Colonic mucosa (tissue), 4 donors: ENCODE results near the gene MT1H. TPM values are rescaled to one million over a fixed set of nuclear protein-coding genes. Genes with fewer than 3 reads are reported as not detected.
"Not testable (repeated sequence)": the region's sequence is repeated elsewhere in the genome, so short reads cannot be mapped to it uniquely, and the experiment has no call there.

Experiments
- DNase-seq: peaks from one replicate; pipeline ENCODE4 v3.0.0-alpha.2; 2020
- H3K27ac ChIP-seq: fragments of 200-600 bp; one replicate; pipeline ENCODE4 v1.8.0; 2021
- H3K27me3 ChIP-seq: fragments of 200-600 bp; one replicate; pipeline ENCODE4 v1.8.0; 2021
- H3K36me3 ChIP-seq: fragments of 200-600 bp; one replicate; pipeline ENCODE4 v1.8.0; 2021
- H3K4me1 ChIP-seq: fragments of 200-600 bp; one replicate; pipeline ENCODE4 v1.8.0; 2021; ENCODE audit warnings: mild to moderate bottlenecking
- H3K4me3 ChIP-seq: fragments of 200-600 bp; one replicate; pipeline ENCODE4 v1.8.0; 2021
- H3K9ac ChIP-seq, 2 donors: one replicate each; pipeline ENCODE4 v1.7.0; 2013; ENCODE audit warnings: control low read depth in 2 of 2, low read depth in 2 of 2, low read length in 2 of 2
- H3K9me3 ChIP-seq: fragments of 200-600 bp; one replicate; pipeline ENCODE4 v1.8.0; 2021
- CTCF ChIP-seq: fragments of 200-600 bp; IDR thresholded peaks from one replicate; pipeline ENCODE4 v1.8.0; 2022; ENCODE audit warnings: antibody characterized with exemption, mild to moderate bottlenecking
- intact Hi-C: fragments of 100-400 bp; cut with DNase I; formaldehyde crosslinking; loops from one replicate; pipeline ENCODE4 v1.14.1; 2022
- total RNA-seq, 2 donors: library from RNA; stranded (reverse); fragmentation: NEBNext Ultra II Directional in 1 of 2; extraction: Animal tissue kit (Norgen Biotek cat#: 25700) in 1 of 2; gene quantifications; one replicate each; pipeline ENCODE4 v1.2.1, GENCODE V29; 2021
- donor health status: healthy.
- donor health status: DM: no; HTN: no; CAD: no.
- donor health status: DM: no; HTN: no; CAD: no.

MT1H gene
- total RNA-seq = 100 to 1,000 TPM in 1 of 2 donors, 10 to 100 TPM in 1; 43.8 to 180 TPM

GRCh38 chr16:56669005-56669839 lies at the start of gene MT1H:
Gene MT1H (plus strand): TSS chr16:56669814. CDS start chr16:56669885, 71 bp downstream.
- no peaks in the 10 kb centered on the region for H3K4me1 ChIP-seq
- H3K36me3 ChIP-seq = no peaks in the 10 kb centered on the region
- no peak within 1 kb of the TSS for H3K4me3 ChIP-seq
- intact Hi-C loops = no loop called here
- no peak for TF ChIP-seq CTCF
- peak; percentile 50 for DNase-seq
- peak within 1 kb of the TSS in 1 of 2 donors; percentile 74 for H3K9ac ChIP-seq
- H3K9me3 ChIP-seq = no peaks in the 10 kb centered on the region
- H3K27ac ChIP-seq = no peak within 1 kb of the TSS
- peaks cover 31% of the 10 kb centered on the region for H3K27me3 ChIP-seq

GRCh38 chr16:56620339-56620897 lies 49.2 kb upstream of the MT1H start:
- no peak for DNase-seq
- no peaks in the 10 kb centered on the region for H3K36me3 ChIP-seq
- no peak overlapping the region for H3K4me3 ChIP-seq
- intact Hi-C loops = no loop called here
- H3K9me3 ChIP-seq = no peaks in the 10 kb centered on the region
- H3K27me3 ChIP-seq = no peaks in the 10 kb centered on the region
- H3K9ac ChIP-seq = no peak overlapping the region
- no peak for TF ChIP-seq CTCF
- peaks cover 9% of the 10 kb centered on the region for H3K4me1 ChIP-seq
- no peak overlapping the region for H3K27ac ChIP-seq

- H3K4me3 ChIP-seq, DNase-seq, H3K27ac ChIP-seq, H3K4me1 ChIP-seq, intact Hi-C loops, H3K27me3 ChIP-seq, H3K9ac ChIP-seq, H3K9me3 ChIP-seq, H3K36me3 ChIP-seq: not testable (repeated sequence)
These were observed 47.8 kb upstream of the MT1H start for GRCh38 chr16:56621665-56622445.

GRCh38 chr16:56623184-56623583 lies 46.4 kb upstream of the MT1H start:
- H3K27ac ChIP-seq, H3K4me1 ChIP-seq, H3K36me3 ChIP-seq, intact Hi-C loops, H3K4me3 ChIP-seq, H3K9me3 ChIP-seq, H3K9ac ChIP-seq, DNase-seq, H3K27me3 ChIP-seq: not testable (repeated sequence)

- intact Hi-C loops = no loop called here
- H3K27ac ChIP-seq = no peak overlapping the region
- H3K9ac ChIP-seq = no peak overlapping the region
- TF ChIP-seq CTCF = no peak
- no peaks in the 10 kb centered on the region for H3K36me3 ChIP-seq
- H3K4me3 ChIP-seq = no peak overlapping the region
- peaks cover 3% of the 10 kb centered on the region for H3K4me1 ChIP-seq
- no peaks in the 10 kb centered on the region for H3K27me3 ChIP-seq
- no peak for DNase-seq
- no peaks in the 10 kb centered on the region for H3K9me3 ChIP-seq
These were observed 46.0 kb upstream of the MT1H start for GRCh38 chr16:56623637-56624036.

- DNase-seq = peak; percentile 76
- Histone ChIP-seq H3K9me3 (no peaks in the 10 kb centered on the region), H3K4me1 (peaks cover 3% of the 10 kb centered on the region), H3K27me3 (no peaks in the 10 kb centered on the region), H3K27ac (peak within 1 kb of the TSS; percentile 86), H3K9ac (peak within 1 kb of the TSS; percentile 89 to 100), H3K36me3 (no peaks in the 10 kb centered on the region), H3K4me3 (peak within 1 kb of the TSS; percentile 79)
- intact Hi-C loops = no loop called here
- no peak for TF ChIP-seq CTCF
These were observed 44.3 kb upstream of the MT1H start, which contains the start of gene MT1E for GRCh38 chr16:56625140-56625942. Gene MT1E (plus strand): TSS chr16:56625781. CDS start chr16:56625852, 71 bp downstream.
